RWPE2 (cell line): ENCODE data around the gene ADGRG6.

Source experiments
- ATAC-seq: fragments of 200-7000 bp; cut with Tn5 transposase; 3 replicates; pipeline ENCODE4 v1.9.1; 2021; ENCODE audit warnings: low read depth
- DNase-seq: peaks from one replicate; pipeline ENCODE4 v3.0.0-alpha.2; 2020; ENCODE audit warnings: low spot score
- H3K27ac ChIP-seq: fragments of 450-650 bp; 2 replicates; pipeline ENCODE4 v1.5.1; 2017; ENCODE audit warnings: mild to moderate bottlenecking; ENCODE audit not compliant: poor library complexity, severe bottlenecking
- H3K27me3 ChIP-seq: fragments of 250-450 bp; sonication (Bioruptor Pico); 2 replicates; pipeline ENCODE4 v1.5.1; 2021; ENCODE audit warnings: mild to moderate bottlenecking, moderate library complexity; ENCODE audit not compliant: insufficient read depth, poor library complexity, severe bottlenecking
- H3K36me3 ChIP-seq: fragments of 250-450 bp; sonication (Bioruptor Pico); 2 replicates; pipeline ENCODE4 v1.5.1; 2020; ENCODE audit warnings: low read depth, mild to moderate bottlenecking, moderate library complexity
- H3K4me1 ChIP-seq: fragments of 250-450 bp; sonication (Bioruptor Pico); 2 replicates; pipeline ENCODE4 v1.5.1; 2021; ENCODE audit warnings: mild to moderate bottlenecking, moderate library complexity; ENCODE audit not compliant: insufficient read depth, poor library complexity, severe bottlenecking
- H3K4me3 ChIP-seq: fragments of 250-450 bp; sonication (Bioruptor Pico); 2 replicates; pipeline ENCODE4 v1.5.1; 2021; ENCODE audit warnings: mild to moderate bottlenecking, moderate library complexity; ENCODE audit not compliant: severe bottlenecking
- H3K9me3 ChIP-seq: fragments of 250-450 bp; sonication (Bioruptor Pico); 2 replicates; pipeline ENCODE4 v1.5.1; 2021; ENCODE audit warnings: mild to moderate bottlenecking, moderate library complexity; ENCODE audit not compliant: severe bottlenecking
- CTCF ChIP-seq: fragments of 450-650 bp; IDR thresholded peaks from one replicate; pipeline ENCODE4 v1.5.1; 2017; ENCODE audit warnings: mild to moderate bottlenecking, moderate library complexity; ENCODE audit not compliant: poor library complexity, severe bottlenecking

Gene ADGRG6

GRCh38 chr6:142301651-142302391 lies at the start of gene ADGRG6:
ADGRG6 (plus strand) TSS chr6:142302007; CDS start chr6:142302330, 323 bp downstream.
- H3K27ac ChIP-seq: peak within 1 kb of the TSS; percentile 98
- H3K4me3 ChIP-seq: peak within 1 kb of the TSS; percentile 66
- H3K27me3 ChIP-seq: no peaks in the 10 kb centered on the region
- H3K9me3 ChIP-seq: no peaks in the 10 kb centered on the region
- 0 out of 2 replicates have a peak, but pooled peaks cover 6% of the 10 kb centered on the region for H3K36me3 ChIP-seq
- peaks cover 50% of the 10 kb centered on the region for H3K4me1 ChIP-seq
- peak; percentile 53 for ATAC-seq
- DNase-seq: peak; percentile 70
- TF ChIP-seq CTCF: peak; percentile 38

- ATAC-seq (no peak), DNase-seq (no peak)
- Histone ChIP-seq H3K27me3 (no peaks in the 10 kb centered on the region), H3K4me3 (no peak overlapping the region), H3K36me3 (no peaks in the 10 kb centered on the region), H3K4me1 (no peaks in the 10 kb centered on the region), H3K27ac (no peak overlapping the region), H3K9me3 (no peaks in the 10 kb centered on the region)
- no peak for TF ChIP-seq CTCF
These were observed 47.3 kb upstream of the ADGRG6 start for GRCh38 chr6:142254513-142254912.

GRCh38 chr6:142255785-142256184 lies 46.0 kb upstream of the ADGRG6 start:
- no peak overlapping the region for H3K4me3 ChIP-seq
- no peak overlapping the region for H3K27ac ChIP-seq
- no peak for DNase-seq
- no peaks in the 10 kb centered on the region for H3K36me3 ChIP-seq
- no peak for ATAC-seq
- no peaks in the 10 kb centered on the region for H3K27me3 ChIP-seq
- no peaks in the 10 kb centered on the region for H3K9me3 ChIP-seq
- TF ChIP-seq CTCF: no peak
- no peaks in the 10 kb centered on the region for H3K4me1 ChIP-seq

GRCh38 chr6:142258305-142258704 lies 43.5 kb upstream of the ADGRG6 start:
- no peaks in the 10 kb centered on the region for H3K36me3 ChIP-seq
- no peak overlapping the region for H3K4me3 ChIP-seq
- TF ChIP-seq CTCF: no peak
- H3K27ac ChIP-seq: no peak overlapping the region
- no peaks in the 10 kb centered on the region for H3K4me1 ChIP-seq
- no peaks in the 10 kb centered on the region for H3K9me3 ChIP-seq
- DNase-seq: no peak
- no peak for ATAC-seq
- H3K27me3 ChIP-seq: no peaks in the 10 kb centered on the region

- no peaks in the 10 kb centered on the region for H3K4me1 ChIP-seq
- no peak for DNase-seq
- no peak for ATAC-seq
- no peaks in the 10 kb centered on the region for H3K36me3 ChIP-seq
- TF ChIP-seq CTCF: no peak
- no peaks in the 10 kb centered on the region for H3K27me3 ChIP-seq
- no peak overlapping the region for H3K4me3 ChIP-seq
- H3K27ac ChIP-seq: no peak overlapping the region
- H3K9me3 ChIP-seq: no peaks in the 10 kb centered on the region
These were observed 43.0 kb upstream of the ADGRG6 start for GRCh38 chr6:142258757-142259156.
